CD14-positive monocyte (primary cell): ENCODE measurements around the gene ACVR1. TPM values are rescaled to one million over a fixed set of nuclear protein-coding genes. Genes with fewer than 3 reads are reported as not detected.

Experiments used
- DNase-seq, 3 donors: peaks; one replicate each; pipeline ENCODE4 v3.0.0-alpha.2; 2011 to 2022
- H2AFZ ChIP-seq: 2 replicates; pipeline ENCODE4 v1.6.0; 2012; ENCODE audit warnings: mild to moderate bottlenecking, low read depth, low read length, inconsistent platforms; ENCODE audit not compliant: insufficient read depth, poor library complexity, severe bottlenecking
- H3K27ac ChIP-seq, 2 donors: 1 replicate in 1 of 2; 2 replicates in 1 of 2; pipeline ENCODE4 v1.5.1; 2012 to 2013; ENCODE audit warnings: low read length in 2 of 2, control low read depth in 1 of 2, inconsistent platforms in 1 of 2, low read depth in 1 of 2, mild to moderate bottlenecking in 1 of 2
- H3K27me3 ChIP-seq, 2 donors: one replicate each; pipeline versions ENCODE4 v1.6.0 to v1.6.1; 2011 to 2013; ENCODE audit warnings: low read length in 2 of 2; ENCODE audit not compliant: control insufficient read depth in 2 of 2, insufficient read depth in 2 of 2
- H3K36me3 ChIP-seq, 2 donors: replicated peaks in 1 of 2; 1 replicate in 1 of 2; 2 replicates in 1 of 2; pipeline versions ENCODE4 v1.5.1 to v1.6.1; 2012 to 2013; ENCODE audit warnings: low read length in 2 of 2, control low read depth in 1 of 2, inconsistent platforms in 1 of 2, mild to moderate bottlenecking in 1 of 2; ENCODE audit not compliant: insufficient read depth in 2 of 2, control insufficient read depth in 1 of 2
- H3K4me1 ChIP-seq, 2 donors: 1 replicate in 1 of 2; 2 replicates in 1 of 2; pipeline versions ENCODE4 v1.5.1 to v1.6.1; 2012 to 2013; ENCODE audit warnings: low read length in 2 of 2, control low read depth in 1 of 2, inconsistent platforms in 1 of 2, mild to moderate bottlenecking in 1 of 2, moderate library complexity in 1 of 2; ENCODE audit not compliant: insufficient read depth in 2 of 2, control insufficient read depth in 1 of 2
- H3K4me2 ChIP-seq: replicated peaks from 2 replicates; pipeline ENCODE3; 2012; ENCODE audit warnings: low read length, moderate library complexity, mild to moderate bottlenecking; ENCODE audit not compliant: poor library complexity, severe bottlenecking; ENCODE audit errors: extremely low read depth
- H3K4me3 ChIP-seq, 3 experiments: fragments of 200-600 bp in 1 of 3; sonication (generic) in 1 of 3; replicated peaks in 1 of 3; 1 replicate in 2 of 3; 2 replicates in 1 of 3; pipeline ENCODE4 v1.5.1; 2011 to 2013; ENCODE audit warnings: low read length in 3 of 3, mild to moderate bottlenecking in 3 of 3, control low read depth in 2 of 3, low read depth in 2 of 3, inconsistent platforms in 1 of 3, moderate library complexity in 1 of 3
- H3K79me2 ChIP-seq: 2 replicates; pipeline ENCODE4 v1.6.0; 2012; ENCODE audit warnings: mild to moderate bottlenecking, control low read depth, inconsistent platforms, low read length, moderate library complexity; ENCODE audit not compliant: insufficient read depth
- H3K9ac ChIP-seq: 2 replicates; pipeline ENCODE4 v1.6.0; 2017; ENCODE audit warnings: low read length, mild to moderate bottlenecking; ENCODE audit not compliant: insufficient read depth, poor library complexity, severe bottlenecking
- H3K9me3 ChIP-seq, 2 donors: replicated peaks in 1 of 2; 1 replicate in 1 of 2; 2 replicates in 1 of 2; pipeline versions ENCODE4 v1.5.1 to v1.6.1; 2012 to 2013; ENCODE audit warnings: low read length in 2 of 2, control low read depth in 1 of 2; ENCODE audit not compliant: control insufficient read depth in 1 of 2, insufficient read depth in 1 of 2
- H4K20me1 ChIP-seq: 2 replicates; pipeline ENCODE4 v1.6.0; 2012; ENCODE audit warnings: mild to moderate bottlenecking, low read length, control low read depth, moderate library complexity; ENCODE audit not compliant: insufficient read depth
- H3K27ac Mint-ChIP-seq, 7 donors: one replicate each; pipeline ENCODE4 v1.8.0; 2020; ENCODE audit warnings: mild to moderate bottlenecking in 7 of 7, mixed read lengths in 7 of 7, moderate library complexity in 6 of 7, inconsistent platforms in 2 of 7
- H3K27me3 Mint-ChIP-seq, 3 donors: one replicate each; pipeline ENCODE4 v1.8.0; 2021 to 2022; ENCODE audit warnings: low read depth in 3 of 3, mild to moderate bottlenecking in 3 of 3, mixed read lengths in 3 of 3, moderate library complexity in 3 of 3, inconsistent platforms in 1 of 3
- H3K36me3 Mint-ChIP-seq, 2 donors: one replicate each; pipeline ENCODE4 v1.8.0; 2020; ENCODE audit warnings: mixed read lengths in 2 of 2, inconsistent platforms in 1 of 2, mild to moderate bottlenecking in 1 of 2
- H3K4me1 Mint-ChIP-seq: one replicate; pipeline ENCODE4 v1.8.0; 2020; ENCODE audit warnings: mild to moderate bottlenecking, mixed read lengths
- H3K4me3 Mint-ChIP-seq, 2 donors: one replicate each; pipeline ENCODE4 v1.8.0; 2020; ENCODE audit warnings: mild to moderate bottlenecking in 2 of 2, mixed read lengths in 2 of 2, moderate library complexity in 1 of 2
- H3K9me3 Mint-ChIP-seq, 7 donors: one replicate each; pipeline ENCODE4 v1.8.0; 2020 to 2022; ENCODE audit warnings: mixed read lengths in 7 of 7, mild to moderate bottlenecking in 6 of 7, moderate library complexity in 6 of 7, inconsistent platforms in 2 of 7
- WGBS: methylation state at CpG from one replicate; pipeline ENCODE4 v1.1.5; 2013; ENCODE audit warnings: missing lambda C conversion rate; ENCODE audit not compliant: insufficient coverage; 5-methylcytosine and 5-hydroxymethylcytosine counted together
- intact Hi-C, 2 donors: fragments of 100-400 bp; cut with micrococcal nuclease; formaldehyde crosslinking; loops; one replicate each; pipeline versions ENCODE4 v1.15.0 to v1.15.1; 2023
- polyA plus RNA-seq, 3 donors: library from polyadenylated mRNA; depleted of rRNA in 1 of 3; unstranded in 2 of 3; stranded (reverse) in 1 of 3; fragments of 300-500 nt in 2 of 3; fragments of >200 nt in 1 of 3; fragmentation: Illumina TruSeq in 2 of 3; gene quantifications; 1 replicate in 2 of 3; 2 replicates in 1 of 3; pipeline ENCODE4 v1.2.3, GENCODE V29; 2012 to 2021
- TF ChIP-seq, protein P1 (sequence below): fragments of 200-600 bp; IDR thresholded peaks from one replicate; pipeline ENCODE4 v1.8.0; 2022; ENCODE audit warnings: antibody characterized with exemption, mild to moderate bottlenecking

ACVR1 gene
- polyA plus RNA-seq, 3 donors, result 2.8 to 13.4 (median 4.9) TPM

DNA sequence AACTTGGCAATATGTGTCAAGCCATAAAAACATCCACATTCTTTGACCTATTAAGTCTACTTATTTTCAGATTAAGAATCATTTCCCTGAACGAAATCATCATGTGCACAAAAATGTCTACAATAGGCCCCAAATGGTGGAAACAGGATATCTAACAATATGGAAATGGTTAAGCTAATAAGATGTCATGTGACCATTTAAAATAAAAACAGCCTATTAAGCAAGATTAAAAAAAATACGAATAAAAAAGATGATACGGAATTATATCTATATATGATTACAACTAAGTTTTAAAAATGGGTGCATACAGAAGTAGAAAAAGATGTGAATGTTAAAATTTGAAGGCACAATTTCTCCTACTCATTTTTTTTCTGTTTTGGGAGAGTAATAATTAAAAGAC is 128.8 kb downstream of the ACVR1 start:
- H3K36me3 Mint-ChIP-seq, result peaks cover 52 to 54% of the 10 kb centered on the region in 2 donors
- peaks cover 2 to 27% (median 8%) of the 10 kb centered on the region in 7 donors for H3K9me3 Mint-ChIP-seq
- no peak for DNase-seq
- H4K20me1 ChIP-seq, result no peaks in the 10 kb centered on the region
- TF ChIP-seq, protein P1, sequence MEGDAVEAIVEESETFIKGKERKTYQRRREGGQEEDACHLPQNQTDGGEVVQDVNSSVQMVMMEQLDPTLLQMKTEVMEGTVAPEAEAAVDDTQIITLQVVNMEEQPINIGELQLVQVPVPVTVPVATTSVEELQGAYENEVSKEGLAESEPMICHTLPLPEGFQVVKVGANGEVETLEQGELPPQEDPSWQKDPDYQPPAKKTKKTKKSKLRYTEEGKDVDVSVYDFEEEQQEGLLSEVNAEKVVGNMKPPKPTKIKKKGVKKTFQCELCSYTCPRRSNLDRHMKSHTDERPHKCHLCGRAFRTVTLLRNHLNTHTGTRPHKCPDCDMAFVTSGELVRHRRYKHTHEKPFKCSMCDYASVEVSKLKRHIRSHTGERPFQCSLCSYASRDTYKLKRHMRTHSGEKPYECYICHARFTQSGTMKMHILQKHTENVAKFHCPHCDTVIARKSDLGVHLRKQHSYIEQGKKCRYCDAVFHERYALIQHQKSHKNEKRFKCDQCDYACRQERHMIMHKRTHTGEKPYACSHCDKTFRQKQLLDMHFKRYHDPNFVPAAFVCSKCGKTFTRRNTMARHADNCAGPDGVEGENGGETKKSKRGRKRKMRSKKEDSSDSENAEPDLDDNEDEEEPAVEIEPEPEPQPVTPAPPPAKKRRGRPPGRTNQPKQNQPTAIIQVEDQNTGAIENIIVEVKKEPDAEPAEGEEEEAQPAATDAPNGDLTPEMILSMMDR, result no peak
- H3K27me3 ChIP-seq, result no peaks in the 10 kb centered on the region
- no CpG with 5 or more reads among the region's 3 CpGs for WGBS
- H3K27ac Mint-ChIP-seq, result no peak overlapping the region
- no peaks in the 10 kb centered on the region for H3K79me2 ChIP-seq
- intact Hi-C loops, result no loop called here
- peaks cover 0 to 38% of the 10 kb centered on the region in 2 donors for H3K36me3 ChIP-seq
- H3K4me1 Mint-ChIP-seq, result no peaks in the 10 kb centered on the region
- H3K4me3 ChIP-seq, result no peak overlapping the region
- no peaks in the 10 kb centered on the region for H3K27me3 Mint-ChIP-seq
- H3K9ac ChIP-seq, result no peak overlapping the region
- no peak overlapping the region for H3K4me3 Mint-ChIP-seq
- H3K4me1 ChIP-seq, result no peaks in the 10 kb centered on the region
- H3K9me3 ChIP-seq, result no peaks in the 10 kb centered on the region
- H2AFZ ChIP-seq, result no peak overlapping the region
- no peak overlapping the region for H3K27ac ChIP-seq
- no peak overlapping the region for H3K4me2 ChIP-seq

GRCh38 chr2:157746234-157746950 is 129.7 kb downstream of the ACVR1 start:
- peaks cover 0 to 25% (median 7%) of the 10 kb centered on the region in 7 donors for H3K9me3 Mint-ChIP-seq
- H3K4me3 Mint-ChIP-seq, result no peak overlapping the region
- H3K27me3 Mint-ChIP-seq, result no peaks in the 10 kb centered on the region
- Histone ChIP-seq H3K4me3 (no peak overlapping the region), H3K9ac (no peak overlapping the region), H3K27me3 (no peaks in the 10 kb centered on the region), H3K27ac (no peak overlapping the region), H3K9me3 (peaks cover 0 to 3% of the 10 kb centered on the region in 2 donors), H4K20me1 (no peaks in the 10 kb centered on the region), H2AFZ (no peak overlapping the region), H3K4me2 (no peak overlapping the region), H3K36me3 (peaks cover 0 to 29% of the 10 kb centered on the region in 2 donors), H3K79me2 (no peaks in the 10 kb centered on the region), H3K4me1 (no peaks in the 10 kb centered on the region)
- peaks cover 43 to 50% of the 10 kb centered on the region in 2 donors for H3K36me3 Mint-ChIP-seq
- no peaks in the 10 kb centered on the region for H3K4me1 Mint-ChIP-seq
- H3K27ac Mint-ChIP-seq, result peak overlapping the region in 1 of 7 donors; percentile 18
- WGBS, result 100% methylated on average over 9 of the region's 12 CpGs
- TF ChIP-seq, protein P1, result no peak
- DNase-seq, result no peak
- intact Hi-C loops, result no loop called here
